PC-3 (cell line): ENCODE data around the gene FAM135A. TPM values are rescaled to one million over a fixed set of nuclear protein-coding genes. Genes with fewer than 3 reads are reported as not detected.

Experiments
- ATAC-seq: fragments of 200-7000 bp; cut with Tn5 transposase; 2 replicates; pipeline ENCODE4 v1.9.1; 2020; ENCODE audit warnings: mild to moderate bottlenecking, moderate library complexity
- BruUV-seq: library from RNA; stranded (reverse); fragments of 400-500 nt; replicated peaks from 2 replicates; lab custom pipeline; 2021; lab: Mats Ljungman, UMichigan
- CTCF ChIA-PET: fragments of 300-600 bp; sonication (Branson Sonifier 250); formaldehyde crosslinking; loops from one replicate; lab custom pipeline; 2022; ENCODE audit warnings: antibody characterized with exemption; lab: Charles Lee
- POLR2A ChIA-PET: fragments of 300-600 bp; sonication (Branson Sonifier 250); formaldehyde crosslinking; loops from one replicate; lab custom pipeline; 2022; ENCODE audit warnings: antibody characterized with exemption; ENCODE audit not compliant: unreplicated experiment; lab: Charles Lee
- DNase-seq: peaks from one replicate; pipeline ENCODE4 v3.0.0-alpha.2; 2015
- H2AFZ ChIP-seq: fragments of 300-600 bp; sonication (generic); 2 replicates; pipeline ENCODE4 v1.6.0; 2016; ENCODE audit warnings: antibody characterized with exemption, low read length
- H3F3A ChIP-seq: fragments of 300-600 bp; sonication (generic); one replicate; pipeline ENCODE4 v1.6.0; 2017; ENCODE audit warnings: antibody characterized with exemption, low read length, control low read depth, mild to moderate bottlenecking; ENCODE audit not compliant: unreplicated experiment
- H3K27ac ChIP-seq: fragments of 300-600 bp; sonication (generic); 2 replicates; pipeline ENCODE4 v1.5.1; 2016; ENCODE audit warnings: mild to moderate bottlenecking, low read length
- H3K27me3 ChIP-seq: fragments of 300-600 bp; sonication (generic); 2 replicates; pipeline ENCODE4 v1.6.1; 2016; ENCODE audit warnings: low read length, mixed read lengths
- H3K36me3 ChIP-seq: fragments of 300-600 bp; sonication (generic); 2 replicates; pipeline ENCODE4 v1.6.1; 2016; ENCODE audit warnings: low read depth, mixed run types, low read length, mixed read lengths
- H3K4me1 ChIP-seq: fragments of 300-600 bp; sonication (generic); 2 replicates; pipeline ENCODE4 v1.5.1; 2016; ENCODE audit warnings: low read length; ENCODE audit not compliant: insufficient read depth
- H3K4me2 ChIP-seq: fragments of 300-600 bp; sonication (generic); 2 replicates; pipeline ENCODE4 v1.6.0; 2016; ENCODE audit warnings: low read length
- H3K4me3 ChIP-seq: fragments of 300-600 bp; sonication (generic); 2 replicates; pipeline ENCODE4 v1.5.1; 2016; ENCODE audit warnings: mild to moderate bottlenecking, low read length, mixed read lengths
- H3K79me2 ChIP-seq: fragments of 300-600 bp; sonication (generic); 2 replicates; pipeline ENCODE4 v1.6.1; 2017; ENCODE audit warnings: low read length, mixed read lengths
- H3K9ac ChIP-seq: fragments of 300-600 bp; sonication (generic); 2 replicates; pipeline ENCODE4 v1.6.0; 2016; ENCODE audit warnings: mild to moderate bottlenecking, low read length
- H3K9me2 ChIP-seq: fragments of 300-600 bp; sonication (generic); replicated peaks from 2 replicates; pipeline ENCODE4 v1.6.1; 2016; ENCODE audit warnings: mixed run types, low read length, mixed read lengths
- H3K9me3 ChIP-seq: fragments of 300-600 bp; sonication (generic); 2 replicates; pipeline ENCODE4 v1.6.1; 2016; ENCODE audit warnings: low read length, mixed read lengths
- H4K20me1 ChIP-seq: fragments of 300-600 bp; sonication (generic); 2 replicates; pipeline ENCODE4 v1.6.1; 2016; ENCODE audit warnings: low read length, mixed read lengths
- CTCF ChIP-seq: fragments of 300-600 bp; sonication (generic); conservative IDR thresholded peaks from 2 replicates; pipeline ENCODE4 v1.5.1; 2017; ENCODE audit warnings: antibody characterized with exemption, low read depth, mild to moderate bottlenecking, low read length
- EZH2 ChIP-seq: fragments of 300-600 bp; sonication (generic); IDR thresholded peaks from one replicate; pipeline ENCODE4 v1.6.1; 2017; ENCODE audit warnings: antibody characterized with exemption, mild to moderate bottlenecking, low read length; ENCODE audit not compliant: unreplicated experiment
- EZH2phosphoT487 ChIP-seq: fragments of 300-600 bp; sonication (generic); IDR thresholded peaks from 2 replicates; pipeline ENCODE4 v1.6.1; 2018; ENCODE audit warnings: mild to moderate bottlenecking, antibody characterized with exemption, low read length, borderline replicate concordance
- intact Hi-C: fragments of 100-400 bp; cut with micrococcal nuclease; formaldehyde crosslinking; loops from 2 replicates; pipeline ENCODE4 v1.9.0; 2023
- total RNA-seq: library from RNA; depleted of rRNA; stranded (reverse); fragments of >200 nt; gene quantifications from 2 replicates; pipeline ENCODE4 v1.2.3, GENCODE V29; 2014

The FAM135A gene
- total RNA-seq, 1 experiment from 2014 or later, result 18.1 TPM

DNA sequence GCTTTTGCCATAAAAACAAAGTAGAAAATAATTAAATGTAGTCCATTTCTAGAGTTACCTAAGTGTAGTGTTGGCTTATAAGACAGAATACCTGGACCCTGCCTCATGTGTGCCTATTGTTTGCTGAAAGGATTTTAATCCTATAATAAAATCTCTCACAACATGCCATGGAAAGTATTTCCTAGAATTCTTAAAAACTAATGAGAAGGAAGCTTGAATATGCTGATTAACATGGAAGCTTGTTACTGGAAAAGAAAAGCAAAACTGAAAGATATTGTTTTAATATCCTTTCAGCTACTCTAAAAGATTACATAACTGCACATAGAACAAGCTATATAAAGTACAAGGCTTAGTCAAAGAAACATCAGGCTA, 18.0 kb upstream of the FAM135A start:
- no peak for TF ChIP-seq CTCF
- no peak for TF ChIP-seq EZH2
- TF ChIP-seq EZH2phosphoT487, result no peak
- Histone ChIP-seq H3K27me3 (no peaks in the 10 kb centered on the region), H3K79me2 (no peaks in the 10 kb centered on the region), H3K36me3 (no peaks in the 10 kb centered on the region), H3K4me3 (no peak overlapping the region), H4K20me1 (no peaks in the 10 kb centered on the region), H2AFZ (no peak overlapping the region), H3K27ac (no peak overlapping the region), H3K4me1 (peaks cover 37% of the 10 kb centered on the region), H3K9me2 (no peaks in the 10 kb centered on the region), H3K4me2 (no peak overlapping the region), H3K9me3 (no peaks in the 10 kb centered on the region), H3F3A (peaks cover 10% of the 10 kb centered on the region), H3K9ac (no peak overlapping the region)
- no peak for ATAC-seq
- POLR2A ChIA-PET, result no interaction called here
- CTCF ChIA-PET, result no interaction called here
- no TSS peak for BruUV-seq
- no peak for DNase-seq
- intact Hi-C loops, result no loop called here

GRCh38 chr6:70396163-70396562, 17.1 kb upstream of the FAM135A start:
- Histone ChIP-seq H3K9ac (no peak overlapping the region), H3F3A (peaks cover 10% of the 10 kb centered on the region), H3K27me3 (no peaks in the 10 kb centered on the region), H3K9me2 (no peaks in the 10 kb centered on the region), H2AFZ (no peak overlapping the region), H3K27ac (no peak overlapping the region), H3K79me2 (no peaks in the 10 kb centered on the region), H3K36me3 (no peaks in the 10 kb centered on the region), H3K9me3 (no peaks in the 10 kb centered on the region), H3K4me2 (peak overlapping the region; percentile 76; the same call in 1 of the 2 replicates), H3K4me1 (peaks cover 37% of the 10 kb centered on the region), H3K4me3 (no peak overlapping the region), H4K20me1 (no peaks in the 10 kb centered on the region)
- ChIA-PET POLR2A (no interaction called here), CTCF (no interaction called here)
- TF ChIP-seq EZH2, result no peak
- TF ChIP-seq CTCF, result no peak
- no peak for TF ChIP-seq EZH2phosphoT487
- DNase-seq, result no peak
- intact Hi-C loops, result no loop called here
- no peak for ATAC-seq
- BruUV-seq, result no TSS peak

GRCh38 chr6:70396796-70397729, 16.2 kb upstream of the FAM135A start:
- ATAC-seq, result no peak
- peak; percentile 27 for DNase-seq
- H3K9me3 ChIP-seq, result no peaks in the 10 kb centered on the region
- peaks cover 37% of the 10 kb centered on the region for H3K4me1 ChIP-seq
- no TSS peak for BruUV-seq
- POLR2A ChIA-PET, result no interaction called here
- peak overlapping the region; percentile 51 for H2AFZ ChIP-seq
- H3K27me3 ChIP-seq, result no peaks in the 10 kb centered on the region
- no peak overlapping the region for H3K4me3 ChIP-seq
- H3K9me2 ChIP-seq, result no peaks in the 10 kb centered on the region
- H3F3A ChIP-seq, result peaks cover 10% of the 10 kb centered on the region
- H3K79me2 ChIP-seq, result no peaks in the 10 kb centered on the region
- no peak for TF ChIP-seq EZH2phosphoT487
- no peak for TF ChIP-seq EZH2
- no peak for TF ChIP-seq CTCF
- H3K4me2 ChIP-seq, result peak overlapping the region; percentile 76
- peak overlapping the region; percentile 20 for H3K9ac ChIP-seq
- CTCF ChIA-PET, result no interaction called here
- intact Hi-C loops, result no loop called here
- peak overlapping the region; percentile 93 for H3K27ac ChIP-seq
- no peaks in the 10 kb centered on the region for H4K20me1 ChIP-seq
- no peaks in the 10 kb centered on the region for H3K36me3 ChIP-seq
